Ecto neural progenitor cell (in vitro differentiated cells): ENCODE measurements around the gene SPRR1A.

Experiments used
- DNase-seq: peaks from one replicate; pipeline ENCODE4 v3.0.0-alpha.2; 2018; ENCODE audit warnings: low spot score

The SPRR1A gene

GRCh38 chr1:153028766-153029165 is 44.9 kb downstream of the SPRR1A start:
- DNase-seq, result no peak

GRCh38 chr1:153030895-153031294 is 47.0 kb downstream of the SPRR1A start, which contains the start of gene SPRR1B:
Gene SPRR1B (plus strand): TSS chr1:153031203. CDS start chr1:153032346, 1,143 bp downstream.
- no peak for DNase-seq

GRCh38 chr1:153032073-153032472 is 48.2 kb downstream of the SPRR1A start:
- no peak for DNase-seq

- no peak for DNase-seq
These were observed 48.9 kb downstream of the SPRR1A start for GRCh38 chr1:153032677-153033308.

GRCh38 chr1:153035211-153035610 is 51.3 kb downstream of the SPRR1A start:
- no peak for DNase-seq
